Fibroblast of lung (primary cell): ENCODE results near the gene INAFM1. TPM values are rescaled to one million over a fixed set of nuclear protein-coding genes. Genes with fewer than 3 reads are reported as not detected.

Experiments used
- DNase-seq, 2 donors: peaks; one replicate each; pipeline versions ENCODE4 v3.0.0 to v3.0.0-alpha.2; 2010; ENCODE audit warnings: low read depth in 2 of 2
- H2AFZ ChIP-seq: 2 replicates; pipeline ENCODE4 v1.5.1; 2012; ENCODE audit warnings: low read length, control low read depth, inconsistent platforms
- H3K27ac ChIP-seq: 2 replicates; pipeline ENCODE4 v1.5.1; 2011; ENCODE audit warnings: low read length, control low read depth; ENCODE audit not compliant: insufficient read depth
- H3K27me3 ChIP-seq: 2 replicates; pipeline ENCODE4 v1.5.1; 2011; ENCODE audit warnings: mild to moderate bottlenecking, low read length; ENCODE audit not compliant: control insufficient read depth, insufficient read depth
- H3K36me3 ChIP-seq: 2 replicates; pipeline ENCODE4 v1.5.1; 2011; ENCODE audit warnings: low read length; ENCODE audit not compliant: control insufficient read depth, insufficient read depth
- H3K4me1 ChIP-seq: 2 replicates; pipeline ENCODE4 v1.5.1; 2011; ENCODE audit warnings: low read length; ENCODE audit not compliant: control insufficient read depth, insufficient read depth; ENCODE audit errors: extremely low read depth
- H3K4me2 ChIP-seq: 2 replicates; pipeline ENCODE4 v1.5.1; 2011; ENCODE audit warnings: low read length, control low read depth; ENCODE audit not compliant: insufficient read depth; ENCODE audit errors: extremely low read depth
- H3K4me3 ChIP-seq, 4 experiments: fragments of 200-600 bp in 1 of 4; sonication (generic) in 1 of 4; replicated peaks in 1 of 4; 2 replicates each; pipeline ENCODE4 v1.5.1; 2011 to 2016; ENCODE audit warnings: low read length in 4 of 4, low read depth in 3 of 4, mild to moderate bottlenecking in 3 of 4, control low read depth in 2 of 4, inconsistent platforms in 1 of 4, mixed read lengths in 1 of 4; ENCODE audit not compliant: insufficient read depth in 1 of 4; ENCODE audit errors: control extremely low read depth in 1 of 4
- H3K79me2 ChIP-seq: 2 replicates; pipeline ENCODE4 v1.5.1; 2012; ENCODE audit warnings: mild to moderate bottlenecking, low read length, inconsistent platforms; ENCODE audit not compliant: control insufficient read depth, insufficient read depth
- H3K9ac ChIP-seq: 2 replicates; pipeline ENCODE4 v1.5.1; 2011; ENCODE audit warnings: mild to moderate bottlenecking, low read length, control low read depth; ENCODE audit not compliant: insufficient read depth
- H3K9me3 ChIP-seq: 2 replicates; pipeline ENCODE4 v1.5.1; 2012; ENCODE audit warnings: low read depth, low read length; ENCODE audit not compliant: control insufficient read depth, insufficient read depth
- H4K20me1 ChIP-seq: 2 replicates; pipeline ENCODE4 v1.5.1; 2011; ENCODE audit warnings: low read length; ENCODE audit not compliant: control insufficient read depth, insufficient read depth; ENCODE audit errors: extremely low read depth
- EZH2 ChIP-seq: IDR thresholded peaks from 2 replicates; pipeline ENCODE4 v1.5.1; 2012; ENCODE audit warnings: low read length, control low read depth, mild to moderate bottlenecking; ENCODE audit errors: missing control alignments
- polyA plus RNA-seq, 2 donors: library from polyadenylated mRNA; depleted of rRNA in 1 of 2; stranded (reverse) in 1 of 2; unstranded in 1 of 2; fragments of >200 nt; gene quantifications; 2 replicates each; pipeline ENCODE4 v1.2.1, GENCODE V29; 2011 to 2012; ENCODE audit warnings: missing spikeins in 1 of 2
- total RNA-seq: library from RNA; depleted of rRNA; stranded (reverse); fragments of >200 nt; gene quantifications from 2 replicates; pipeline ENCODE4 v1.2.1, GENCODE V29; 2014
- TF ChIP-seq, protein P1 (sequence below), 2 donors: IDR thresholded peaks in 1 of 2; conservative IDR thresholded peaks in 1 of 2; 1 replicate in 1 of 2; 2 replicates in 1 of 2; pipeline ENCODE4 v1.5.1; 2011 to 2012; ENCODE audit warnings: low read length in 2 of 2, control low read depth in 1 of 2, inconsistent platforms in 1 of 2, low read depth in 1 of 2, mild to moderate bottlenecking in 1 of 2

INAFM1 gene
- total and polyA plus RNA-seq, 2 donors (not counting 1 experiment from before 2014, with no cell fraction given) = 2.0 to 3.6 TPM

DNA sequence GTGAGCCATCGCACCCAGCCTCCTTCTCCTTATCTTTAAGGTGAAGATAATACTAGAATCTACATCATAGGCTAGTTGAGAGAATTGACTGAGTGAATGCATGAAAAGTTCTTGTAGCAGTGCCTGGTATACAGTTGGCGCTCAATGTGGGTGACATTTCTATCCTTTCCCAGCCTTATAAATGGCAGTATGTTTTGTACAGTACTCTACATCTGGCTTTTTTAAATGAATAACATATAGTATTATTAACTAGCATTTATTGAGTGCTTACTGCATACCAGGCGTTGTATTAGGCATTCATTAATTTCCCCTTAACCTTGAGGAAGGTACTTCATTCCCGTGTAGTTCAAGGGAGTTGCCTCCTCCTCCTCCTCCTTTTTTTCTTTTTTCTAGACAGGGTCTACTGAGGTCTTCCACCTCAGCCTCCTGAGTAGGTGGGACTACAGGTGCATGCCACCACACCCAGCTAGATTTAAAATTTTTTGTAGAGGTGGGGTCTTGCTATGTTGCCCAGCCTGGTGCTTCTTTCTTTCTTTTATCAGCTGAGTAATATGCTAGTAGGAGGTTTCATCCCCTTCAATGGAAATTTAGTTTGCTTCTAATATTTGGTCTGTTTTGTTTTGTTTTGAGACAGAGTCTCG is 37.8 kb downstream of the INAFM1 start:
- no peak overlapping the region for H2AFZ ChIP-seq
- H3K4me1 ChIP-seq = peaks cover 2% of the 10 kb centered on the region
- no peak overlapping the region for H3K4me3 ChIP-seq
- no peaks in the 10 kb centered on the region for H3K36me3 ChIP-seq
- no peak for DNase-seq
- no peaks in the 10 kb centered on the region for H3K79me2 ChIP-seq
- H3K27ac ChIP-seq = no peak overlapping the region
- H4K20me1 ChIP-seq = no peaks in the 10 kb centered on the region
- no peak overlapping the region for H3K9ac ChIP-seq
- H3K9me3 ChIP-seq = no peaks in the 10 kb centered on the region
- no peak overlapping the region for H3K4me2 ChIP-seq
- H3K27me3 ChIP-seq = no peaks in the 10 kb centered on the region
- TF ChIP-seq EZH2 = no peak
- TF ChIP-seq, protein P1, sequence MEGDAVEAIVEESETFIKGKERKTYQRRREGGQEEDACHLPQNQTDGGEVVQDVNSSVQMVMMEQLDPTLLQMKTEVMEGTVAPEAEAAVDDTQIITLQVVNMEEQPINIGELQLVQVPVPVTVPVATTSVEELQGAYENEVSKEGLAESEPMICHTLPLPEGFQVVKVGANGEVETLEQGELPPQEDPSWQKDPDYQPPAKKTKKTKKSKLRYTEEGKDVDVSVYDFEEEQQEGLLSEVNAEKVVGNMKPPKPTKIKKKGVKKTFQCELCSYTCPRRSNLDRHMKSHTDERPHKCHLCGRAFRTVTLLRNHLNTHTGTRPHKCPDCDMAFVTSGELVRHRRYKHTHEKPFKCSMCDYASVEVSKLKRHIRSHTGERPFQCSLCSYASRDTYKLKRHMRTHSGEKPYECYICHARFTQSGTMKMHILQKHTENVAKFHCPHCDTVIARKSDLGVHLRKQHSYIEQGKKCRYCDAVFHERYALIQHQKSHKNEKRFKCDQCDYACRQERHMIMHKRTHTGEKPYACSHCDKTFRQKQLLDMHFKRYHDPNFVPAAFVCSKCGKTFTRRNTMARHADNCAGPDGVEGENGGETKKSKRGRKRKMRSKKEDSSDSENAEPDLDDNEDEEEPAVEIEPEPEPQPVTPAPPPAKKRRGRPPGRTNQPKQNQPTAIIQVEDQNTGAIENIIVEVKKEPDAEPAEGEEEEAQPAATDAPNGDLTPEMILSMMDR (conservative IDR thresholded peaks at IDR 0.05 in 1 of 2, IDR thresholded peaks at IDR 0.05 in 1 of 2; ENCODE audit: low read depth in 1 of 2, low read length in 2 of 2) = no peak

DNA sequence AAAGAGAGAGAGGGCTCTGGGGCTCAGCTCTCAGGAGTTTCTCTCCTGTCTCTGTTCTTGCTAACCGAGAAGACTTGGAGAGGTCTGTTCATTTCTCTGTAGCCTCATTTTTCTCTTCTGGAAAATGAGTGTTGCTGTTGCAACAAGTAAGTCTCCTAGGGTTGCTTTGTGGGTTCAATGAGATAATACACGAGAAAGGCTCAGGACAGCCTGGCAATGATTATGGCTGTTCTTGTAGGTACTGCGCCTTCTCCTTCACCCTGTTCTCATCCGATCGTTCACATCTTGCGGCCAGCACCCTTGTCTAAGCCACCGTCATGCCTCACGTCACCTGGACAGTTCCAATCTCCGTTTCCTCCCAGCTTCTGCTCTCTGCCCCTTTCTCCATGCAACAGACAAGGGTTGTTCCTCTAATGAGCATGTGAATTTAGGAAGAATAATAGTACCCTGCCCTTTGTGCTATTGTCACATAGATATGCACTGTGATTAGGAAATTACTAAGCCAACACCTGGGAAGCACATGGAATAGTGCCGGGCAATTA is 39.1 kb downstream of the INAFM1 start:
- Histone ChIP-seq H2AFZ (no peak overlapping the region), H3K9me3 (no peaks in the 10 kb centered on the region), H3K4me1 (peaks cover 2% of the 10 kb centered on the region), H3K79me2 (no peaks in the 10 kb centered on the region), H3K27ac (no peak overlapping the region), H3K9ac (no peak overlapping the region), H4K20me1 (no peaks in the 10 kb centered on the region), H3K36me3 (no peaks in the 10 kb centered on the region), H3K27me3 (no peaks in the 10 kb centered on the region), H3K4me2 (no peak overlapping the region), H3K4me3 (no peak overlapping the region)
- TF ChIP-seq EZH2 = no peak
- TF ChIP-seq, protein P1 (conservative IDR thresholded peaks at IDR 0.05 in 1 of 2, IDR thresholded peaks at IDR 0.05 in 1 of 2; ENCODE audit: low read depth in 1 of 2, low read length in 2 of 2) = no peak
- no peak for DNase-seq

DNA sequence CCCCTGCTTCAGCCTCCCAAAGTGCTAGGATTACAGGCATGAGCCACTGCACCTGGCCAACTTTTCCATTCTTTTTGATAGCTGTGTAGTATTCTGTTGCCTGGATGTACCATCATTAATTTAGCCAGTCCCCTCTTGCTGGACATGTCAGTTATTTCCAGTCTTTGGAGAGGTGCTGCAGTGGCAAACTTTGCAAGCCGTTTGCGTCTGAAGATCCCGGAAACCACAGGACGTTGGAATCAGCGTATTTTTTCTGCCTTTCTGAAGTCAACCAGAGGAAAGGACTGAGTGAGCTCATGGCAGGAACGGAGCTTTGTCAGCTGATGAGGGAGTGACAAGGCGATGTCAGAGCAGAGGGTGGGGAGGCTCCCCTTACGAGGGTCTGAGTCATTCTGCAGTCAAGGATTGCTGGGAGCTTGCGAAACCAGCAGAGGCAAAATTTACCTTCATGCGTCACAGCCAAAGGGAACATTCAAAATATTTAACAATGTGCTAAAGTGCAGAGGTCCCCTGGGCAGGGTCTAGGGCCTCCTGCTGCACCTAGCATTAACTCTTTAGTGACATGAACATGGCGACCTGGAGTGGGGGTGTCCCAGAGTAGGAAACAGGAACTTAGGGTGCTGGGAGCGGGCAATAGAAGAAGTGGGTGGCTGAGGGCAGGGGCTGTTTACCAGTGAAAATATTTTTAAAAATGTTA is 40.6 kb downstream of the INAFM1 start:
- Histone ChIP-seq H3K4me3 (no peak overlapping the region), H4K20me1 (no peaks in the 10 kb centered on the region), H3K27me3 (no peaks in the 10 kb centered on the region), H2AFZ (no peak overlapping the region), H3K4me2 (peak overlapping the region; percentile 54), H3K79me2 (no peaks in the 10 kb centered on the region), H3K9me3 (no peaks in the 10 kb centered on the region), H3K27ac (peak overlapping the region; percentile 57), H3K9ac (no peak overlapping the region), H3K36me3 (no peaks in the 10 kb centered on the region), H3K4me1 (peaks cover 2% of the 10 kb centered on the region)
- TF ChIP-seq, protein P1 (conservative IDR thresholded peaks at IDR 0.05 in 1 of 2, IDR thresholded peaks at IDR 0.05 in 1 of 2; ENCODE audit: low read depth in 1 of 2, low read length in 2 of 2) = no peak
- TF ChIP-seq EZH2 = no peak
- DNase-seq = peak; percentile 86 to 99
